Small intestine (tissue), 7 donors: ENCODE data around the gene JSRP1. TPM values are rescaled to one million over a fixed set of nuclear protein-coding genes. Genes with fewer than 3 reads are reported as not detected.

Experiments used
- DNase-seq, 2 donors: peaks; one replicate each; pipeline versions ENCODE4 v3.0.0 to v3.0.0-alpha.2; 2013
- FAIRE-seq: peaks from 2 replicates; lab custom pipeline; 2012; peaks lifted over from hg19 to GRCh38; lab: Jason Lieb, UNC
- H3K27ac ChIP-seq, 3 donors: one replicate each; pipeline ENCODE4 v1.5.1; 2013; ENCODE audit warnings: low read length in 2 of 3, mild to moderate bottlenecking in 2 of 3, control low read depth in 1 of 3, inconsistent platforms in 1 of 3, low read depth in 1 of 3, moderate library complexity in 1 of 3
- H3K27me3 ChIP-seq, 3 donors: one replicate each; pipeline ENCODE4 v1.6.1; 2013; ENCODE audit warnings: low read length in 3 of 3, inconsistent platforms in 1 of 3; ENCODE audit not compliant: control insufficient read depth in 3 of 3, insufficient read depth in 3 of 3
- H3K36me3 ChIP-seq, 3 donors: one replicate each; pipeline ENCODE4 v1.6.1; 2013; ENCODE audit warnings: low read length in 3 of 3, inconsistent platforms in 1 of 3, low read depth in 1 of 3, mild to moderate bottlenecking in 1 of 3, moderate library complexity in 1 of 3; ENCODE audit not compliant: control insufficient read depth in 3 of 3, insufficient read depth in 2 of 3
- H3K4me1 ChIP-seq, 3 donors: one replicate each; pipeline ENCODE4 v1.6.1; 2013; ENCODE audit warnings: low read length in 2 of 3, inconsistent platforms in 1 of 3, low read depth in 1 of 3, mild to moderate bottlenecking in 1 of 3, moderate library complexity in 1 of 3; ENCODE audit not compliant: control insufficient read depth in 3 of 3, insufficient read depth in 2 of 3
- H3K4me3 ChIP-seq, 3 donors: one replicate each; pipeline ENCODE4 v1.5.1; 2013; ENCODE audit warnings: low read length in 3 of 3, control low read depth in 1 of 3, inconsistent platforms in 1 of 3, low read depth in 1 of 3, mild to moderate bottlenecking in 1 of 3, moderate library complexity in 1 of 3
- H3K9me3 ChIP-seq, 2 donors: one replicate each; pipeline ENCODE4 v1.6.1; 2013; ENCODE audit warnings: low read depth in 1 of 2, low read length in 1 of 2; ENCODE audit not compliant: control insufficient read depth in 2 of 2, insufficient read depth in 1 of 2
- WGBS, 3 donors: extraction: QIAGEN DNeasy Blood & Tissue Kit; methylation state at CpG; one replicate each; pipeline ENCODE4 v1.1.7; 2013; 5-methylcytosine and 5-hydroxymethylcytosine counted together
- polyA plus RNA-seq, 4 donors: library from polyadenylated mRNA; stranded (reverse) in 3 of 4; unstranded in 1 of 4; fragments of 200-250 nt in 3 of 4; fragments of 120-200 nt in 1 of 4; gene quantifications; one replicate each; pipeline versions ENCODE4 v1.2.1 to v1.2.3, GENCODE V29; 2013
- donor health status: healthy with polysubstance abuse.
- donor health status: control.
- donor health status: control.
- donor health status: Bipolar disorder and iron deficiency.
- donor health status: healthy.

JSRP1 gene
- polyA plus RNA-seq, 4 donors, result 0.69 to 2.4 (median 1.6) TPM

GRCh38 chr19:2277138-2277537 is 20.9 kb upstream of the JSRP1 start:
- DNase-seq (no peak), FAIRE-seq (no peak)
- Histone ChIP-seq H3K4me3 (no peak overlapping the region), H3K36me3 (peaks cover 2 to 38% (median 8%) of the 10 kb centered on the region in 3 donors), H3K27ac (no peak overlapping the region), H3K9me3 (no peaks in the 10 kb centered on the region), H3K4me1 (peaks cover 2 to 31% (median 2%) of the 10 kb centered on the region in 3 donors), H3K27me3 (peaks cover 0 to 13% (median 0%) of the 10 kb centered on the region in 3 donors)
- WGBS, 3 donors, result 80 to 81% (median 81%) methylated on average over 9 of the region's 9 CpGs

GRCh38 chr19:2276429-2276986 is 20.3 kb upstream of the JSRP1 start:
- no peak for DNase-seq
- H3K9me3 ChIP-seq, result no peaks in the 10 kb centered on the region
- peaks cover 5 to 31% (median 6%) of the 10 kb centered on the region in 3 donors for H3K4me1 ChIP-seq
- peaks cover 2 to 44% (median 12%) of the 10 kb centered on the region in 3 donors for H3K36me3 ChIP-seq
- no peak for FAIRE-seq
- H3K4me3 ChIP-seq, result no peak overlapping the region
- peaks cover 0 to 7% (median 0%) of the 10 kb centered on the region in 3 donors for H3K27me3 ChIP-seq
- no peak overlapping the region for H3K27ac ChIP-seq
- 81 to 90% (median 86%) methylated on average over 28 of the region's 28 CpGs for WGBS, 3 donors

- Histone ChIP-seq H3K4me3 (no peak overlapping the region), H3K4me1 (peaks cover 5 to 35% (median 6%) of the 10 kb centered on the region in 3 donors), H3K9me3 (no peaks in the 10 kb centered on the region), H3K27ac (no peak overlapping the region), H3K27me3 (peaks cover 0 to 5% (median 0%) of the 10 kb centered on the region in 3 donors), H3K36me3 (peaks cover 2 to 51% (median 13%) of the 10 kb centered on the region in 3 donors)
- WGBS, 3 donors, result 54 to 80% (median 70%) methylated on average over 42 to 74 of the region's 74 CpGs
- FAIRE-seq (no peak), DNase-seq (peak in 1 of 2 donors; percentile 62)
Measured at GRCh38 chr19:2275588-2276428, 19.6 kb upstream of the JSRP1 start.

GRCh38 chr19:2274931-2275535 is 18.8 kb upstream of the JSRP1 start:
- FAIRE-seq (no peak), DNase-seq (peak; percentile 76 to 80)
- H3K36me3 ChIP-seq, result peaks cover 2 to 51% (median 13%) of the 10 kb centered on the region in 3 donors
- no peaks in the 10 kb centered on the region for H3K9me3 ChIP-seq
- H3K27me3 ChIP-seq, result no peaks in the 10 kb centered on the region
- peaks cover 5 to 35% (median 6%) of the 10 kb centered on the region in 3 donors for H3K4me1 ChIP-seq
- WGBS, 3 donors, result 45 to 55% (median 55%) methylated on average over 16 of the region's 16 CpGs
- H3K27ac ChIP-seq, result no peak overlapping the region
- H3K4me3 ChIP-seq, result no peak overlapping the region

- 57 to 81% (median 73%) methylated on average over 9 of the region's 9 CpGs for WGBS, 3 donors
- DNase-seq (no peak), FAIRE-seq (no peak)
- Histone ChIP-seq H3K36me3 (peaks cover 2 to 51% (median 13%) of the 10 kb centered on the region in 3 donors), H3K27ac (peak overlapping the region in 2 of 3 donors; percentile 78 to 79), H3K27me3 (no peaks in the 10 kb centered on the region), H3K4me3 (no peak overlapping the region), H3K4me1 (peaks cover 5 to 35% (median 6%) of the 10 kb centered on the region in 3 donors), H3K9me3 (no peaks in the 10 kb centered on the region)
Measured at GRCh38 chr19:2274185-2274711, 18.0 kb upstream of the JSRP1 start.

- no peaks in the 10 kb centered on the region for H3K9me3 ChIP-seq
- peaks cover 2 to 51% (median 13%) of the 10 kb centered on the region in 3 donors for H3K36me3 ChIP-seq
- no peak for FAIRE-seq
- peaks cover 5 to 32% (median 6%) of the 10 kb centered on the region in 3 donors for H3K4me1 ChIP-seq
- 6 to 10% (median 7%) methylated on average over 43 to 45 of the region's 45 CpGs for whole genome bisulfite sequencing, 3 donors
- H3K27me3 ChIP-seq, result no peaks in the 10 kb centered on the region
- peak overlapping the region; percentile 78 to 81 (median 79) for H3K27ac ChIP-seq
- peak; percentile 76 to 89 for DNase-seq
- H3K4me3 ChIP-seq, result peak overlapping the region in 2 of 3 donors; percentile 1 to 37
Measured at GRCh38 chr19:2273356-2274184, 17.4 kb upstream of the JSRP1 start.

- Histone ChIP-seq H3K9me3 (no peaks in the 10 kb centered on the region), H3K4me1 (peaks cover 5 to 34% (median 6%) of the 10 kb centered on the region in 3 donors), H3K27ac (peak overlapping the region; percentile 90 to 99 (median 96)), H3K4me3 (peak overlapping the region; percentile 93 to 100 (median 100)), H3K27me3 (no peaks in the 10 kb centered on the region), H3K36me3 (peaks cover 2 to 47% (median 13%) of the 10 kb centered on the region in 3 donors)
- DNase-seq, result peak; percentile 51 to 62
- FAIRE-seq, result no peak
- 11 to 22% (median 11%) methylated on average over 35 to 43 of the region's 43 CpGs for WGBS, 3 donors
Measured at GRCh38 chr19:2271234-2272103, 15.3 kb upstream of the JSRP1 start.
